Sigmoid colon (tissue), 4 donors: ENCODE results near the gene PSMD13.

Source experiments
- CTCF ChIP-seq, 4 experiments: fragments of 450-650 bp in 3 of 4; fragments of 200-600 bp in 1 of 4; IDR thresholded peaks; one replicate each; pipeline ENCODE4 v1.5.1; 2016 to 2019; ENCODE audit warnings: antibody characterized with exemption in 4 of 4, mild to moderate bottlenecking in 3 of 4, moderate library complexity in 2 of 4
- EP300 ChIP-seq, 4 donors: sonication (generic); formaldehyde crosslinking; IDR thresholded peaks; one replicate each; pipeline ENCODE4 v1.6.1; 2017; ENCODE audit warnings: antibody characterized with exemption in 4 of 4

GRCh38 chr11:240315-240714 is 3.5 kb downstream of the PSMD13 start:
- TF ChIP-seq CTCF (IDR thresholded peaks at IDR 0.05) (no peak), EP300 (IDR thresholded peaks at IDR 0.05) (no peak)
